Inflammatory macrophage treated with lipopolysaccharide for 1 hour (primary cell): Measurements from ENCODE around the gene FKBP4.
"Not testable (repeated sequence)": the region's sequence is repeated elsewhere in the genome, so short reads cannot be mapped to it uniquely, and the experiment has no call there.

ENCODE experiments used
- DNase-seq, 2 donors: peaks; one replicate each; pipeline ENCODE4 v3.0.0-alpha.2; 2020 to 2022

The FKBP4 gene

DNA sequence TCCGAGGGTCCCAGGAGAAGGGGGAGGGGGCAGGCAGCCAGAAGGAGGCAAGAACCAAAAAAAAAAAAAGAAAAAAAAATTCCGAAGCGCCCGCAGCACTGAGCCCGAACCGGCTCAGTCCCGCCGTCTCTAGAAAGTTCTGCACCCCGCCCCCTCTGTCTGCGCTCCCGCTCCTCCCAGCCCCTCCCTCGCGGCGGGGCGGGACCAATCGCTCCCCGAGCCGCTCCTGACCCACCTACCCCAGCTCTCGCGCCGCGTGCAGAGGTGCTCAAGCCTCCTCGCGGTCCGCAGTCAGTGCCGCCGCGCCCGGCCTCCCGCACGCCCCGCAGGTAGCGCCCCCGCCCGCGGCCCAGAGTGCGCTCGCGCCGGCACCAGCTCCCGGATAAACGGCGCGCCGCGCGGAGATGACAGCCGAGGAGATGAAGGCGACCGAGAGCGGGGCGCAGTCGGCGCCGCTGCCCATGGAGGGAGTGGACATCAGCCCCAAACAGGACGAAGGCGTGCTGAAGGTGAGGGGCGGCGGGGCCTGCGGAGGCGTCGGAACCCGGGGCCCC is at the start of gene FKBP4:
TSS of gene FKBP4 (plus strand) at position 235 of the 554 bp plus-strand sequence. CDS start at position 405, 170 bp downstream.
- DNase-seq, result peak; percentile 67 to 77

DNA sequence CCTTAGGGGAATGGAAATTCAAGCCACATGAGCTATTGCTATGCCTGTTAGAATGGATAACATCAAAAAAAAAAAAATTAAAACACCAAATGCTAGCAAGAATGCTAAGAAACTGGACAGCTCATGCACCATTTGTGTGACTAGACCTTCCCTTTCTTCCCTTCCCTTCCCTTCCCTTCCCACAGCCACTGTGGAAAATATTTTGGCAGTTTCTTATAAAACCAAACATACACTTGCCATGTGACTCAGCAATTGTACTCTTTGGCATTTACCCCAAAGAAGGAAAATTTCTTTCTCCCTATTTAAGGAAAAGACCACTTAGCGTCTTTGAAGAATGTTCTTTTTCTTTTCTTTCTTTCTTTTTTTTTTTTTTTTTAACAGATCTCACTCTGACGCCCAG is 49.1 kb upstream of the FKBP4 start:
- no peak for DNase-seq

DNA sequence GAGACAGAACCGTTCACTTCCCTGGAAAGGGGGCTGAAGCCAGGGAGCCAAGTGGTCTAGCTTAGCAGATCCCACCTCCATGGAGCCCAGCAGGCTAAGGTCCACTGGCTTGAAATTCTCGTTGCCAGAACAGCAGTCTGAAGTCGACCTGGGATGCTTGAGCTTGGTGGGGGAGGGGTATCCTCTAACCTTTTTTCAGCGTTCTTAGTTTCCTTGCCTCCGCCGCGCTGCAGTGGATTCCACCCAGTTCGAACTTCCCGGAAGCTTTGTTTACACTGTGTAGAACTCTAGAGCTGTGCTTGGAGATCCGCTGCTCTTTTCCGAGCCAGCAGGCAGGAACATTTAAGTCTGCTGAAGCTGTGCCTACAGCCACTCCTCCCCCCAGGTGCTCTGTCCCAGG is 45.2 kb upstream of the FKBP4 start:
- DNase-seq, result no peak

DNA sequence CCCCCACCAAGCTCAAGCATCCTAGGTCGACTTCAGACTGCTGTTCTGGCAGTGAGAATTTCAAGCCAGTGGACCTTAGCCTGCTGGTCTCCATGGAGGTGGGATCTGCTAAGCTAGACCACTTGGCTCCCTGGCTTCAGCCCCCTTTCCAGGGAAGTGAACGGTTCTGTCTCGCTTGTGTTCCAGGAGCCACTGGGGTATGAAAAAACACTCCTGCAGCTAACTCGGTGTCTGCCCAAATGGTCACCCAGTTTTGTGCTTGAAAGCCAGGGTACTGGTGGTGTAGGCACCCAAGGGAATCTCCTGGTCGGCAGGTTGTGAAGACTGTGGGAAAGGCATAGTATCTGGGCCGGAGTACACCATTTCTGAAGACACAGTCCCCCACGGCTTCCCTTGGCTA is 44.6 kb upstream of the FKBP4 start:
- no peak for DNase-seq

GRCh38 chr12:2751230-2751629 is 43.5 kb upstream of the FKBP4 start:
- DNase-seq, result no peak

- DNase-seq, result no peak
Measured at GRCh38 chr12:2751686-2752085, 43.1 kb upstream of the FKBP4 start.

DNA sequence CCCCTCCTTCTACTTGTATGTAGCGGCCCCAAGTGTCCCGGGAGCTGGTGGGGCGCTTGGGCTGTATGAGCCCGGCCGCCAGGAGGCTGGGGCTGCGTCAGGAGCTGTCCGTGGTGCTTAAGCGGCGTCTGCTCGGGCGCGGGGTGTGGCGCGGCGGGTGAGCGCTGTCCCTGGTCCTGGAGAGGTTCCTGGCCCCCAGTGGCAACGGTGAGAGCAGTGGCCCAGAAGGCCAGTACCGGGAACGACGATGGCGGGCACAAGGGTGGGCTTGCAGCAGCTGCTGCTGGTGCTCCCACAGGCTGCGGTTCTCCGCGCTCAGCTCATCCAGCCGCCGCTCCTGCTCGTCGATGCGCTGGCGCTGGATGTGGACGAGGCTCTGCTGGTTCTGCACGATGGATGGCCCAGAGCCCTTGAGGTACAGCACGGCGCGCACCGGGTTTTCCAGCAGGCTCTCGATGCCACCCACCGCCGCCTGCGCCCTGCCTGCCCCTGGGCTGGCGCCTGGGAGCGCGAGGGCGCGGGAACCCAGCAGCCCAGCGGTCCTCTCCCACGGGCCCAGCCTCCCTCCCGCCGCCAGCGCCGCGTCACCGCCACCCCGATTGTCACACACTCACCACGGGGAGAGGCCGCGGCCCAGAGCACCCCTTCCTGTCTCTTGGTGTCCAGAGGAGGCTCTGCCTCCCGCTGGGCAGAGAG is 41.9 kb upstream of the FKBP4 start:
- DNase-seq, result peak; percentile 43 to 83

GRCh38 chr12:2753536-2753935 is 41.2 kb upstream of the FKBP4 start:
- no peak for DNase-seq

DNA sequence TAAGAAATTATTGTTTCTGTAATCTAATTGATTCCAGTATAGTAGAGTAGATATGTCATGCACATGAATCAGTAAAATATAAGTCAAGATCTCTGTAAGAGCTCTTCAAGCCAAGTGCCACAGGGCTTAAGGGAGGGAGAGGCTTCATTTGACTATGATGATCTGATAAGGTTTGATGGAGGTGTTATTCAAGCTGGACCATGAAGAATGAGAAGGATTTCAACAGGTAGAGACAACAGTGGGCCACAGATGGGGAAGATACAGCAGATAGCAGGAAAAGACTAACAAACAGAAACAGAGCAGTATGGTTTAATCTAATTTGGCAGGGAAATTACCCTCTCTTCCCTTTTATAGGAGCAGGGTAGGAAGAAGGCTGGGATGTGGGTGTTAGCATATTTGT is 40.6 kb upstream of the FKBP4 start:
- no peak for DNase-seq

- DNase-seq, result no peak
Measured at GRCh38 chr12:2756756-2757155, 38.0 kb upstream of the FKBP4 start.

- no peak for DNase-seq
Measured at GRCh38 chr12:2759733-2760132, 35.0 kb upstream of the FKBP4 start.

DNA sequence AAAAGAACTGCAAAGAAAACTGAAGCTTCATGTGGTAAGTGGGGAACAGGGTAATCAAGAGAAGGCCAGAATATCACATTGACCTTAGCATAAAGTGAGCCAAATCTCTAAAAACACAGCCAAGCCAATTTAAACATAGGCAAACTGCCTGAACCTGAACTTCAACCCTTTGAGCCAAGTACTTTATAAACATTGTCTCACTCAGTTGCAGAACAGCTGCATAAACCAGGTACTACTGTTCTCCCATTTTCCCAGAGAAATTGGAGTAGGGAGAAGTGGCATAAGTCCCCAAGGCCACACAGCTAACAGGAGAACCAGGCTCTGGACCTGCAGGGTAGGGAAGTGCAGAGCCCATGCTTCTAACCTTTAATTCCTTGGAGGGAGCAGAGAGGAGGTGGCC is 30.4 kb upstream of the FKBP4 start:
- no peak for DNase-seq

DNA sequence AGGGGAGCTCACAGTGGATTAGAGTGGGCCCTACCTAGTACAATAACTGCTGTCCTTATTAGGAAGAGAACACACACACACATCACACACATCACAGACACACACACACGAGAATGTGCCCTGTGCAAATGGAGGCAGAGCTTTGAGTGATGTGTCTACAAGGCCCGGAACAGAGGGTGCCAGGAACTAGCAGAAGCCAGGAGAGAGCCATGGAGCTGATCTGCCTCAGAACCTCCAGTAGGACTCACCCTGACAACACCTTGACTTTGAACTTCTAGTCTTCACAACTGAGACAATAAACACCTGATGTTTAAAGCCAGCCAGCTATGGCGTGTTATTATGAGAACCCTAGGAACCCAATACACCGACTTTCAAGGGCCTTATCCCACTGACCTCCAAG is 29.7 kb upstream of the FKBP4 start:
- no peak for DNase-seq

DNA sequence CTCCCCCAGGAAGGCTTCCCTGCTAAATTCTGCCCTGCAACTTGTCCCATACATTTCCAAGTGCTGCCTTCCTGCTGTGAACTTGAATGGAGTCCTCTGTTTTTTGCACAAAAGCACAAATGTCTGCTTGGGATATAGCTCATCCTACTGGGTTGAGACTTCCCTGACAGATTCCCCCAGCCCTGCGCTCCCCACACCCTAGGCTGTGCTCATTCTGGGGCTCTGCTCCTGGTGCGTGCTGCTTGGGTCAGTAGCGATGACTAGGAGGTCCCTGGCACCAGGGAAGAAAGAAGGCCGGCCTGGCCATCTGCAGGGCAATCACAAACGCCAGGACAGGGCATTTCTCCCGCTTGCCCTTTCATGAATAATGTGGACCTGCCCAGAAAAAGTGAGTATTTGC is 29.2 kb upstream of the FKBP4 start:
- no peak for DNase-seq

DNA sequence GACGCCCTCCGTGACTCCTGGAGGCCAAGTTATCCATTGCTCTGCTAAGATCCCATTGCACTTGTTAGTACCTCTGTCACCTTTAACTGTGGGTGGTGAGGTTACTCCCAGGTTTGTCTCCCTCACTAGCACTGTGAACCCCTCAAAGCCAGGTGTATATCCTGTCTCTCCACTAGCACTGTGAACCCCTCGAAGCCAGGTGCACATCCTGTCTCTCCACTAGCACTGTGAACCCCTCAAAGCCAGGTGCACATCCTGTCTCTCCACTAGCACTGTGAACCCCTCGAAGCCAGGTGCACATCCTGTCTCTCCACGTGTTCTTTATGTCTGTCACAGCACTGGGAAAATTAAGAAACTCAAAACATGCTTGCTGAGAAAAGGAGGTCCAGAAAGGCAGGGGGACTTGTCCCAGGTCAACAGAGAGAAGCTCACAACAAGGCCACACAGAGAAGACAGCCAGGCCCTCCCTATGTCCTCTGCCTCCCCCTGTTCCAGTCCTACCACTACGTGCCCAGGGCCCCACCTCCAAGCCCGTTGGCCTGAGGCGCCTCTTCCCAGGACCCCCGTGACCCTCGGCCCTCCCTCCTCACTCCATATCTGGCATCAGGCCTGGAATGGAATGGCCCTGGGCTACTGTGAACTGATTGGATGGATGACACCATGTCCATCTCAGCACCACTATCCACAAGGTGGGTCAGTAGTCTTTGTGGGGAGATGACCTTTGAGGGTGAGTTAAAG is 26.4 kb upstream of the FKBP4 start:
- DNase-seq, result no peak

- no peak for DNase-seq
Measured at GRCh38 chr12:2769866-2770533, 24.8 kb upstream of the FKBP4 start.

GRCh38 chr12:2770544-2770943 is 24.2 kb upstream of the FKBP4 start:
- not testable (repeated sequence) for DNase-seq

DNA sequence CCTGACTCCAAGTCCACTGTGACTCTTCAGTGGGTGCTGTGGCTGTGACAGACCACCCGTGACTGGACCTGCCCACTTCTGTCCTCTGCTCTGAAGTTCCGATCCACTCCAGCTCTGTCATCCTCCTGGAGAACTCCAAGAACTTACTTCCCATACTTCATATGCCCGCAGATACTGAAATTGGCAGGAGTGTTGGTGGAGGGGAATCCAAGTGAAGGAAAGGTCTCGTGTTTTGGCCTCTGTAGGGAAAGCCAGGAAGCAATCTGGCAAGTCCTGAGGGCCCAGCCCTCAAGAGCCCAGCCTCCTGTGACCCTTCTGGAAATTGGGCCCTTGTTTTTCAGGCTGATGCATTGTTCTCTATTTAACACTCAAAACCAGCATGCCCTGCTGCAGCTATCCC is 22.4 kb upstream of the FKBP4 start:
- DNase-seq, result no peak

- DNase-seq, result no peak
Measured at GRCh38 chr12:2773199-2773875, 21.4 kb upstream of the FKBP4 start.

- DNase-seq, result no peak
Measured at GRCh38 chr12:2775431-2775830, 19.3 kb upstream of the FKBP4 start.

GRCh38 chr12:2776129-2776806 is 18.5 kb upstream of the FKBP4 start:
- DNase-seq, result no peak

DNA sequence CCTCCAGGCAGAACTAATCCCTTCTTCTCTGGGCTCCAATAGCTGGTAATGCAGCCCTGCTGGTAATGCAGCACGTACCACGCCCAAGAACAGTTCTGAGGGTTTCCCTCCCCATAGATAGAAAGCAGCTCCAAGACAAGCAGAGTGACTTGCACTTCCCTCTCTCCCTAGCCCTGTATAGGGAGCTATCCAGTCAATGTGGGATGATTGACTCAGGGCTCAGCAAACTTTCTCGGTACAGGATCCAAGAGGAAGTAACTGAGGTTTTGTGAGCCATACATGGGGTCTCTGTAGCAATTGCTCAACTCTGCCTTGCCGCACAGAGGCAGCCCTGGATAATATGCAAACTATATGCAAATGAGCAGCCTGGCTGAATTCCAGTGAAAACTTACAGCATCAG is 15.5 kb upstream of the FKBP4 start:
- peak; percentile 36 to 46 for DNase-seq
